Aorta (tissue), 5 donors: Measurements from ENCODE around the gene MOV10L1. TPM values are rescaled to one million over a fixed set of nuclear protein-coding genes. Genes with fewer than 3 reads are reported as not detected.
A peak's percentile ranks its signal among the peaks of the same experiment; 100 is the strongest.

Experiments used
- ATAC-seq: fragments of 200-7000 bp; cut with Tn5 transposase; one replicate; pipeline ENCODE4 v1.9.1; 2022; ENCODE audit warnings: moderate library complexity; ENCODE audit not compliant: low FRiP score
- DNase-seq, 2 donors: peaks; one replicate each; pipeline ENCODE4 v3.0.0-alpha.2; 2020
- H3K27ac ChIP-seq, 2 donors: one replicate each; pipeline ENCODE4 v1.5.1; 2013; ENCODE audit warnings: low read length in 2 of 2, mild to moderate bottlenecking in 2 of 2, moderate library complexity in 2 of 2, control low read depth in 1 of 2, inconsistent platforms in 1 of 2, low read depth in 1 of 2
- H3K27me3 ChIP-seq, 2 donors: one replicate each; pipeline ENCODE4 v1.6.1; 2013; ENCODE audit warnings: control low read depth in 1 of 2, low read length in 1 of 2, mild to moderate bottlenecking in 1 of 2, moderate library complexity in 1 of 2; ENCODE audit not compliant: insufficient read depth in 2 of 2, control insufficient read depth in 1 of 2
- H3K36me3 ChIP-seq, 2 donors: one replicate each; pipeline ENCODE4 v1.6.1; 2013; ENCODE audit warnings: control low read depth in 1 of 2, low read length in 1 of 2, mild to moderate bottlenecking in 1 of 2; ENCODE audit not compliant: insufficient read depth in 2 of 2, control insufficient read depth in 1 of 2
- H3K4me1 ChIP-seq, 2 donors: one replicate each; pipeline ENCODE4 v1.6.1; 2013; ENCODE audit warnings: low read length in 2 of 2, control low read depth in 1 of 2, mild to moderate bottlenecking in 1 of 2, moderate library complexity in 1 of 2; ENCODE audit not compliant: insufficient read depth in 2 of 2, control insufficient read depth in 1 of 2
- H3K4me3 ChIP-seq, 2 donors: one replicate each; pipeline ENCODE4 v1.5.1; 2013; ENCODE audit warnings: low read length in 2 of 2, control low read depth in 1 of 2, mild to moderate bottlenecking in 1 of 2
- H3K9me3 ChIP-seq: one replicate; pipeline ENCODE4 v1.6.1; 2013; ENCODE audit warnings: mild to moderate bottlenecking, low read length; ENCODE audit not compliant: control insufficient read depth
- WGBS, 2 donors: extraction: QIAGEN DNeasy Blood & Tissue Kit; methylation state at CpG; one replicate each; pipeline ENCODE4 v1.1.7; 2013; 5-methylcytosine and 5-hydroxymethylcytosine counted together
- intact Hi-C, 2 donors: fragments of 100-400 bp; cut with DNase I; formaldehyde crosslinking; loops; one replicate each; pipeline versions ENCODE4 v1.14.2 to v1.15.0; 2022
- polyA plus RNA-seq, 2 donors: library from polyadenylated mRNA; stranded (reverse); fragments of 200-250 nt; gene quantifications; one replicate each; pipeline ENCODE4 v1.2.3, GENCODE V29; 2013
- total RNA-seq, 2 donors: library from RNA; stranded (reverse); fragmentation: NEBNext Ultra II Directional; extraction: Animal tissue kit (Norgen Biotek cat#: 25700); gene quantifications; one replicate each; pipeline ENCODE4 v1.2.1, GENCODE V29; 2021
- donor health status: healthy with polysubstance abuse.
- donor health status: Bipolar disorder and iron deficiency.
- donor health status: DM: no; HTN: no; CAD: no.
- donor health status: DM: no; HTN: no; CAD: no.
- donor health status: DM: yes; HTN: yes; CAD: no.

Gene MOV10L1
- total and polyA plus RNA-seq, 4 donors: 0.10 to 4.2 (median 2.4) TPM

GRCh38 chr22:50189184-50189848 lies 99.5 kb downstream of the MOV10L1 start:
- no peaks in the 10 kb centered on the region for H3K9me3 ChIP-seq
- H3K27ac ChIP-seq: peak overlapping the region in 1 of 2 donors; percentile 41
- H3K27me3 ChIP-seq: no peaks in the 10 kb centered on the region
- H3K36me3 ChIP-seq: no peaks in the 10 kb centered on the region
- 80 to 86% methylated on average over 20 of the region's 20 CpGs for WGBS, 2 donors
- H3K4me3 ChIP-seq: no peak overlapping the region
- ATAC-seq: no peak
- intact Hi-C loops: no loop called here
- no peaks in the 10 kb centered on the region for H3K4me1 ChIP-seq
- DNase-seq: no peak

- Histone ChIP-seq H3K4me3 (no peak overlapping the region), H3K27ac (peak overlapping the region in 1 of 2 donors; percentile 41), H3K36me3 (no peaks in the 10 kb centered on the region), H3K27me3 (no peaks in the 10 kb centered on the region), H3K9me3 (no peaks in the 10 kb centered on the region), H3K4me1 (no peaks in the 10 kb centered on the region)
- WGBS, 2 donors: 2 to 11% methylated on average over 3 to 4 of the region's 4 CpGs
- intact Hi-C loops: loop anchor here in 1 of 2 donors (5.0 kb wide), 1 partner anchor 52 kb away; no protein-coding TSS in a partner anchor
- DNase-seq: no peak
- ATAC-seq: no peak
Measured at GRCh38 chr22:50189849-50190181, 100.0 kb downstream of the MOV10L1 start.

DNA sequence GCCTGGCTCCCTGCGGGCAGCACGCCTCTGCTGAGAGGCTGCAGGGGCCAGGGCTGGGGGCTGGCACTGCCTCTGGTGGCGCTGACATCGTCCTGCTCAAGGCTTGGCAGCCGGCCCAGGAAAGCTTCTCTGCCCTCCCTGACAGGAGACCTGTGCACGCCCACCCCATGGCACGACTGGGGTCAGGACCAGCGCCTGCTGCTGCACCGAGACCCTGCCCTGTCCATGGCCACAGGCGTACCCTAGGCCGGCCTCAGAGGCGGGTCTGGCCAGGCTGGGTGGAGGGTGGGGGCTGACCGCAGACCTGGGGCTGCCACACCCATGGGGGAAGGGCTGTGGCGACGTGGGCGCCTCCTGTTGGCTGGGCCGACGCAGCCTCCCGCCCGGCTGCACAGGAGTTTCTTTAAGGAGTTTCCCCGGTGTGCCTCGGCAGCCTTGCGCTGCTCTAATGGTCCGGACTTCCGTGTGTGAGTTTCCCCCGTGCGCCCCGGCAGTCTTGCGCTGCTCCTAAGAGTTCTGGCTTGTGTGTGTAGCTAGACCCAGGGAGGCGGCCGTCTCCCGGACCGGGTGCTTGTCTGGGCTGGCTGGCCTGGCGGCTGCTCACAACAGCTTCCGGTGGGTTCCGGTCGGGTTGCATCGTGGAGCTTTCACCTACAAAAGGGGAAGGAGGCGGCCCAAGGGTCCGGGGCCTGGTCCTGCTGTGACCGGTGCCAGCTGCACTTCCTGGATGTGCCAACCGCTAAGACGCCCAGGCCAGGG lies 100.6 kb downstream of the MOV10L1 start:
- Histone ChIP-seq H3K4me1 (no peaks in the 10 kb centered on the region), H3K9me3 (no peaks in the 10 kb centered on the region), H3K36me3 (no peaks in the 10 kb centered on the region), H3K27ac (peak overlapping the region in 1 of 2 donors; percentile 41), H3K4me3 (peak overlapping the region; percentile 1 to 6), H3K27me3 (no peaks in the 10 kb centered on the region)
- ATAC-seq (peak; percentile 65), DNase-seq (peak; percentile 90)
- WGBS, 2 donors: 2 to 7% methylated on average over 42 to 43 of the region's 43 CpGs
- intact Hi-C loops: loop anchor here in 1 of 2 donors (5.0 kb wide), 1 partner anchor 52 kb away; no protein-coding TSS in a partner anchor

DNA sequence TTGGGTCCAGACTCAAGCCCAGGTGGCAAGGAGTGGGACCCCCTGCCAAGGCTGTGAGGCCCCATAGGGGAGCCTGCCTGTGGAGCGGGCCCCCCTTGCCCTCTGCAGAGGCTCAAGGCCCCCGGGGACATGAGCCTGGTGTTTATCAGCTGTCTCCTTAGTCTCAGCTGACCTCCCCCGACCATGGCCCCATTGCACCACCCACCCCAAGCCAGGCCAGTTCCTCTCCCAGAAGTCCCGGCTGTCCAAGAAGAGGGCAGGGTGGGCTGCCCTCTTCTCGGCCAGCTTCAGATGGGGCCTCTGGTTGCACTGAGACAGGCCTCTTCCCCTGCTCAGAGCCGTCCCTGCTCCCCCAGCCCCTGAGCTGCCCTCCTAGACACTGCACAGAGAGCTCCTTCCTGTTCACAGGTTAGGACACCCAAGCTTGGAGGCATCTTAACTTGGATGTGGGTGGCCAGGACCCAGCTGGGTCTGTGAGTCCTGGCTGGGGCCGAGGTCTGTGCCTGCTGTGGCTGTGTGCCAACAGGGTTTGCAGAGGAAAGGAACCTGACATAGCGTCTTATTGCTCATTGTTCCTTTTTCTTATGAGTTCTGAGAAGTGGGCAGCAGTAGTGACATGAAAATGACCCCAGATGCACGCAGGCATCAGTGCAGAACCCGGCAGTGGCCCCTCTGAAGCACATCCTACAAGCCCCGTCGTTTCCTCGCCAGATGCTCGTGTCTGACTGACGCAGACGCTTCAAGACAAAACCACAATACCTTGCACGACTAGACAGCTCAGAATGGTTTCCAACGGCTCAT lies 101.3 kb downstream of the MOV10L1 start:
- Histone ChIP-seq H3K27ac (peak overlapping the region in 1 of 2 donors; percentile 41), H3K9me3 (no peaks in the 10 kb centered on the region), H3K4me1 (no peaks in the 10 kb centered on the region), H3K27me3 (no peaks in the 10 kb centered on the region), H3K36me3 (no peaks in the 10 kb centered on the region), H3K4me3 (peak overlapping the region in 1 of 2 donors; percentile 1)
- ATAC-seq (no peak), DNase-seq (peak in 1 of 2 donors; percentile 78)
- WGBS, 2 donors: 64 to 68% methylated on average over 18 of the region's 18 CpGs
- intact Hi-C loops: loop anchor here in 1 of 2 donors (5.0 kb wide), 1 partner anchor 51 kb away; no protein-coding TSS in a partner anchor

DNA sequence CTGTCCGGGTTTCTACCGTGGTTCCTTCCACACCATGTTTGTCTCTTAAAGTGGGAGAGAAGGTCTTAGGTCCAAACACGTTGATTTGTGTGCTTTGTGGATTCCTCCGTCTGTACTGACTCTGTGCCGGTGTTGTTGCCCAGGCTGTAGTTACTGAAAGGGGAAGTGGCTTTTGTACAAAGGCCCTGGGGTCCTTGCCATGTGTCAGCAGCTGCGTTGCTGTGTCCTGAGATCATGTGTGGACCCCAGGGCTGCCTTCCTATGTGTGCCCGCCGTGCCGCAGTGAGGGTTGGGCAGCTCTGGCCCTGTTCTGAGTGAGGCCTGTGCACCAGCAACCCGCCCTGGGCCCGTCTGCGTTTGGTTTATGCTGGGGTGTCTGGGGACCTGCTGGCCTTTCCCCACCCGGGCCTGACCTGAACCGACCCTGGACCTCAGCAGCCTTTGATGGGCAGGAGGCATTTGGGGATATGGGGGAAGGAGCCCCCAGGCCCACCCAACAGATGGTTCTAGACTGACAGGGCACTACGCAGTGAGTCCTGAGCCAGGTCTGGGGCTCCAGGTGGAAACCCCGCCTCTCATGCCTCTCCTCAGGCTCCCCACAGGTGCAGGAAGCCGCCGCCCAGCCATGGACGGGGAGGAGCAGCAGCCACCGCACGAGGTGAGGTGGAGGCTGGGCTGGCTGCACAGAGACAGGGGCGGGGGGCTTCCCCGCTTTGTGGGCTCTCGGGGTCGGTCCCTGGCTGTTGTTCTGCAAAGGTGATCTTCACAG lies 102.8 kb downstream of the MOV10L1 start:
- intact Hi-C loops: loop anchor here in 1 of 2 donors (5.0 kb wide), 1 partner anchor 50 kb away; no protein-coding TSS in a partner anchor
- Histone ChIP-seq H3K9me3 (no peaks in the 10 kb centered on the region), H3K27ac (no peak overlapping the region), H3K27me3 (no peaks in the 10 kb centered on the region), H3K36me3 (no peaks in the 10 kb centered on the region), H3K4me3 (no peak overlapping the region), H3K4me1 (no peaks in the 10 kb centered on the region)
- DNase-seq: no peak
- 85% methylated on average over 25 of the region's 25 CpGs for WGBS, 2 donors
- no peak for ATAC-seq

DNA sequence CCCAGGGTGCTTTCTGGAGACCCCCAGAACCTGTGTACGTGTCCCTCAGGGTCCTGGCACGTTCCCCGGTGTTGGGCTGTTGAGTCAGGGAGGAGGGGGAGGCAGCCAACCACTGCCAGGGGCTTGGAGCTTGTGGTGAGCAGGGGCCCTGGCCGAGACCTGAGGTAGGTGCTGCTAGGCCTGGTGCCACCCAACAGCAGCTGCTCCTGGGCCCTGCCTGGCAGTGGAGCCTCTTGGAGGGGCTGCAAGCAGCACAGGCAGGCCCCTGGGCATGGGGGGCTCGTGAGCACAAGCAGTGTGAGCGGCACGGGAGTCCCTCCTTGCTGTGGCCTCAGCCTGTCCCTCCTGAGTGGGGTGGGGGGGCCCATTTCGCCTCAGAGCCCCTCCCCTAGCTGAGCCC lies 103.8 kb downstream of the MOV10L1 start:
- intact Hi-C loops: loop anchor here in 1 of 2 donors (5.0 kb wide), 1 partner anchor 49 kb away; no protein-coding TSS in a partner anchor

DNA sequence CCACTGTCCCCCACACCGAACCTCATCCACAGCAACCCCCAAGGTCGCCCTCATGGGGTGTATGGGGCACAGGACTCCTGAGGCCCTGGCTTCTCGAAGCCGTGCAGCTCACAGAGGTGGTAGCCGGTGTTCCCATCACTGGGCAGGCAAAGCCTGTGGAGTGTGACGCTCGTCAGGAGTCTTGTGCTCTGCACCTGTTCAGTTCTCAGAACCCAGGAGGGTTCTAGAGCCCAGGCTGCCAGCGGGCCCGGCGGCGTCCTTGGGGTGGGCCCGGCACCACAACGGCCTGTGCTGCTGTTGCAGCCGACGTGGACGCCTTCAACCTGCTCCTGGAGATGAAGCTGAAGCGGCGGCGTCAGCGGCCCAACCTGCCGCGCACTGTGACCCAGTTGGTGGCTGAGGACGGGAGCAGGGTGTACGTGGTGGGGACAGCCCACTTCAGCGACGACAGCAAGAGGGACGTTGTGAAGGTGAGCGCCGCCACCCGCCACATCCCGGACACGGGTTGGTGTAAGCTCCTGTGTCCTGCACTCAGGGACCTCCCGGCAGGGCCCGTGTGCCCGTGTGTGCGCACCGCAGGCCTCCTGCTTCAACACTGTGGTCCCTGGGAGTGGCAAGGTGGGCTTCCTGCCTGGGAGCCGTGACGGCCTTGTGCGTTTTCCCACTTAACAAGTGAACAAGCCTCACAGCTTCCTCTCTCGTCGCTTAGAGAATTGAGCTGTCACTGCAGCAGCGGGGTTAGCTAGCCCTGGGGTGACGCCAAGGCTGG lies 104.4 kb downstream of the MOV10L1 start:
- DNase-seq (no peak), ATAC-seq (no peak)
- Histone ChIP-seq H3K9me3 (no peaks in the 10 kb centered on the region), H3K27me3 (no peaks in the 10 kb centered on the region), H3K27ac (no peak overlapping the region), H3K4me1 (no peaks in the 10 kb centered on the region), H3K4me3 (no peak overlapping the region), H3K36me3 (peaks cover 0 to 2% of the 10 kb centered on the region in 2 donors)
- intact Hi-C loops: loop anchor here in 1 of 2 donors (5.0 kb wide), 1 partner anchor 48 kb away; no protein-coding TSS in a partner anchor
- 92 to 94% methylated on average over 44 of the region's 44 CpGs for WGBS, 2 donors

More for the DNA sequence above, 103.8 kb downstream of the MOV10L1 start:
- no peak overlapping the region for H3K27ac ChIP-seq
- DNase-seq (no peak), ATAC-seq (no peak)
- no peaks in the 10 kb centered on the region for H3K4me1 ChIP-seq
- H3K4me3 ChIP-seq: no peak overlapping the region
- H3K27me3 ChIP-seq: no peaks in the 10 kb centered on the region
- WGBS, 2 donors: 83 to 84% methylated on average over 8 of the region's 8 CpGs
- no peaks in the 10 kb centered on the region for H3K9me3 ChIP-seq
- H3K36me3 ChIP-seq: peaks cover 0 to 2% of the 10 kb centered on the region in 2 donors
